GM12878 (cell line): Measurements from ENCODE around the gene SERPINE2. TPM values are rescaled to one million over a fixed set of nuclear protein-coding genes. Genes with fewer than 3 reads are reported as not detected.
A peak's percentile ranks its signal among the peaks of the same experiment; 100 is the strongest.

ENCODE experiments used
- ATAC-seq: fragments of 200-7000 bp; cut with Tn5 transposase; 3 replicates; pipeline ENCODE4 v1.9.1; 2020; ENCODE audit warnings: mild to moderate bottlenecking, moderate library complexity
- BruUV-seq: library from RNA; stranded (reverse); fragments of 400-500 nt; replicated peaks from 2 replicates; lab custom pipeline; 2021; lab: Mats Ljungman, UMichigan
- CTCF ChIA-PET: fragments of 300-600 bp; sonication (Branson Sonifier 250); formaldehyde crosslinking; extraction: SDS; loops from one replicate; lab custom pipeline; 2021; ENCODE audit warnings: inconsistent platforms; lab: Yijun Ruan, JAX
- POLR2A ChIA-PET: fragments of 350-600 bp; formaldehyde crosslinking; extraction: SDS; loops from one replicate; lab custom pipeline; 2021; ENCODE audit warnings: inconsistent platforms; lab: Charles Lee
- RAD21 ChIA-PET: fragments of 300-600 bp; sonication (Branson Sonifier 250); formaldehyde crosslinking; loops from one replicate; lab custom pipeline; 2023; ENCODE audit warnings: antibody characterized with exemption; ENCODE audit not compliant: unreplicated experiment; lab: Charles Lee
- SMC1A ChIA-PET: fragments of 300-600 bp; sonication (Branson Sonifier 250); formaldehyde crosslinking; loops from one replicate; lab custom pipeline; 2023; ENCODE audit not compliant: unreplicated experiment, uncharacterized antibody; lab: Charles Lee
- DNase-seq: peaks from one replicate; pipeline ENCODE4 v3.0.0-alpha.2; 2011; ENCODE audit warnings: low read depth, low spot score
- FAIRE-seq: peaks from 3 replicates; lab custom pipeline; 2011; peaks lifted over from hg19 to GRCh38; lab: Jason Lieb, UNC
- H2AFZ ChIP-seq: 2 replicates; pipeline ENCODE4 v1.6.0; 2011; ENCODE audit warnings: low read depth, low read length, control low read depth; ENCODE audit not compliant: control insufficient read depth
- H3K27ac ChIP-seq: 2 replicates; pipeline ENCODE4 v1.5.1; 2011; ENCODE audit warnings: control low read depth; ENCODE audit not compliant: control insufficient read depth, insufficient read depth
- H3K27me3 ChIP-seq, 2 experiments: replicated peaks in 1 of 2; 2 replicates each; pipeline versions ENCODE4 v1.6.0 to v1.6.1; 2011; ENCODE audit warnings: low read length in 1 of 2; ENCODE audit not compliant: control insufficient read depth in 2 of 2, insufficient read depth in 2 of 2
- H3K36me3 ChIP-seq, 2 experiments: 2 replicates each; pipeline ENCODE4 v1.5.1; 2011; ENCODE audit warnings: low read length in 1 of 2; ENCODE audit not compliant: control insufficient read depth in 2 of 2, insufficient read depth in 2 of 2
- H3K4me1 ChIP-seq: 2 replicates; pipeline ENCODE4 v1.6.1; 2011; ENCODE audit warnings: mild to moderate bottlenecking, low read length, moderate library complexity, mixed read lengths; ENCODE audit not compliant: control insufficient read depth, insufficient read depth
- H3K4me2 ChIP-seq: 2 replicates; pipeline ENCODE4 v1.6.0; 2011; ENCODE audit warnings: control low read depth; ENCODE audit not compliant: control insufficient read depth, insufficient read depth
- H3K4me3 ChIP-seq: fragments of 200-600 bp; sonication (generic); 2 replicates; pipeline ENCODE4 v1.5.1; 2016
- H3K79me2 ChIP-seq: 2 replicates; pipeline ENCODE4 v1.6.0; 2011; ENCODE audit warnings: low read length; ENCODE audit not compliant: control insufficient read depth, insufficient read depth
- H3K9ac ChIP-seq: 2 replicates; pipeline ENCODE4 v1.8.0; 2011; ENCODE audit warnings: low read length, control low read depth, mixed read lengths; ENCODE audit not compliant: control insufficient read depth, insufficient read depth
- H3K9me3 ChIP-seq: replicated peaks from 3 replicates; pipeline ENCODE4 v1.5.1; 2011; ENCODE audit warnings: mild to moderate bottlenecking, low read length; ENCODE audit not compliant: control insufficient read depth, insufficient read depth
- H4K20me1 ChIP-seq: 2 replicates; pipeline ENCODE4 v1.6.0; 2011; ENCODE audit not compliant: control insufficient read depth, insufficient read depth
- E2F4 ChIP-seq: IDR thresholded peaks from 2 replicates; pipeline ENCODE4 v1.6.1; 2012; ENCODE audit warnings: low read depth, low read length, improper control_type of control experiment
- EED ChIP-seq: sonication (generic); IDR thresholded peaks from 2 replicates; pipeline ENCODE4 v1.6.1; 2016; ENCODE audit warnings: antibody characterized with exemption, low read depth
- IKZF2 ChIP-seq, 2 experiments: fragments of 450-650 bp; IDR thresholded peaks; 2 replicates each; pipeline ENCODE4 v1.6.1; 2017; ENCODE audit warnings: mild to moderate bottlenecking in 2 of 2, moderate library complexity in 2 of 2
- IRF3 ChIP-seq: fragments of 450-650 bp; IDR thresholded peaks from 2 replicates; pipeline ENCODE4 v1.6.1; 2014; ENCODE audit warnings: mild to moderate bottlenecking
- IRF4 ChIP-seq: IDR thresholded peaks from 2 replicates; pipeline ENCODE4 v1.6.1; 2011; ENCODE audit warnings: low read depth, low read length
- KDM1A ChIP-seq: fragments of 200-600 bp; sonication (generic); IDR thresholded peaks from 2 replicates; pipeline ENCODE4 v1.6.1; 2016; ENCODE audit warnings: borderline replicate concordance
- MEF2A ChIP-seq: IDR thresholded peaks from 2 replicates; pipeline ENCODE4 v1.6.1; 2011; ENCODE audit warnings: low read depth, mild to moderate bottlenecking, low read length, moderate library complexity; ENCODE audit not compliant: insufficient read depth
- NFIC ChIP-seq: IDR thresholded peaks from 2 replicates; pipeline ENCODE4 v1.6.1; 2012; ENCODE audit warnings: low read depth, mild to moderate bottlenecking, inconsistent platforms, low read length, moderate library complexity
- NFXL1 ChIP-seq: fragments of 450-650 bp; IDR thresholded peaks from 2 replicates; pipeline ENCODE4 v1.6.1; 2017; ENCODE audit warnings: antibody characterized with exemption, mild to moderate bottlenecking, borderline replicate concordance
- RAD51 ChIP-seq: fragments of 450-650 bp; IDR thresholded peaks from 2 replicates; pipeline ENCODE4 v1.6.1; 2016; ENCODE audit warnings: moderate library complexity, mild to moderate bottlenecking, inconsistent platforms
- SIN3A ChIP-seq: IDR thresholded peaks from 2 replicates; pipeline ENCODE4 v1.6.1; 2012; ENCODE audit warnings: low read depth, low read length, improper control_type of control experiment
- SKIL ChIP-seq: fragments of 450-650 bp; IDR thresholded peaks from 2 replicates; pipeline ENCODE4 v1.6.1; 2017; ENCODE audit warnings: mild to moderate bottlenecking, low read depth, inconsistent platforms; ENCODE audit not compliant: poor library complexity, severe bottlenecking
- SUPT20H ChIP-seq: IDR thresholded peaks from 2 replicates; pipeline ENCODE4 v1.6.1; 2011; ENCODE audit warnings: low read depth, mild to moderate bottlenecking, low read length, moderate library complexity, borderline replicate concordance; ENCODE audit not compliant: control insufficient read depth
- SUZ12 ChIP-seq: fragments of 200-600 bp; sonication (generic); IDR thresholded peaks from one replicate; pipeline ENCODE4 v1.6.1; 2018; ENCODE audit warnings: antibody characterized with exemption, mild to moderate bottlenecking; ENCODE audit not compliant: unreplicated experiment
- TARDBP ChIP-seq: IDR thresholded peaks from 2 replicates; pipeline ENCODE4 v1.6.1; 2016; ENCODE audit warnings: borderline replicate concordance
- ZBTB11 ChIP-seq: fragments of 450-650 bp; formaldehyde crosslinking; IDR thresholded peaks from 2 replicates; pipeline ENCODE4 v1.5.0; 2022; ENCODE audit warnings: mild to moderate bottlenecking, missing genetic modification characterization
- WGBS: methylation state at CpG from one replicate; pipeline ENCODE4 v1.1.6; 2016; ENCODE audit warnings: low lambda C conversion rate; ENCODE audit not compliant: insufficient replicate concordance, insufficient coverage; ENCODE audit errors: missing lambda C conversion rate; 5-methylcytosine and 5-hydroxymethylcytosine counted together
- in situ Hi-C: fragments of 300-500 bp; cut with MboI; formaldehyde crosslinking; loops from 9 replicates; pipeline ENCODE4 v1.14.3; 2018; ENCODE audit warnings: mixed read lengths
- intact Hi-C: fragments of 100-400 bp; cut with micrococcal nuclease; formaldehyde crosslinking; loops from one replicate; pipeline ENCODE4 v1.14.2; 2022; ENCODE audit not compliant: unreplicated experiment
- polyA plus RNA-seq, 11 experiments: library from polyadenylated mRNA; depleted of rRNA in 4 of 11; unstranded in 6 of 11; stranded (reverse) in 5 of 11; fragments of >200 nt; fragmentation: Nextera tagmentation in 4 of 11; fragmentation: Illumina TruSeq in 1 of 11; extraction: Ambion mirVana in 4 of 11; extraction: Trizol in 1 of 11; gene quantifications; 1 replicate in 1 of 11; 2 replicates in 10 of 11; pipeline versions ENCODE4 v1.2.1 to v1.2.3, GENCODE V29; 2011 to 2016; ENCODE audit warnings: inconsistent platforms in 2 of 11, missing spikeins in 2 of 11, low read depth in 1 of 11
- total RNA-seq, 4 experiments: library from RNA; depleted of rRNA in 3 of 4; stranded (reverse); fragments of >200 nt in 3 of 4; fragmentation: Illumina TruSeq in 1 of 4; extraction: Trizol in 1 of 4; gene quantifications; 2 replicates each; pipeline versions ENCODE4 v1.2.1 to v1.2.3, GENCODE V29; 2013 to 2021

SERPINE2 gene
- total and polyA plus RNA-seq, 10 of the 15 experiments (the other 5 are each of a cell fraction or from before 2014, with no cell fraction given), result 0.18 to 1.7 (median 0.39) TPM

- H4K20me1 ChIP-seq, result no peaks in the 10 kb centered on the region
- H3K4me1 ChIP-seq, result peaks cover 10% of the 10 kb centered on the region
- H3K4me2 ChIP-seq, result peak overlapping the region; percentile 88
- H3K9me3 ChIP-seq, result no peaks in the 10 kb centered on the region; the same call in 1 of the 3 replicates
- H2AFZ ChIP-seq, result no peak overlapping the region
- ATAC-seq (no peak), DNase-seq (no peak), FAIRE-seq (no peak)
- H3K79me2 ChIP-seq, result peaks cover 45% of the 10 kb centered on the region
- POLR2A ChIA-PET, result interaction anchor here (0.9 to 1.1 kb wide), 2 partner anchors 11 to 47 kb away, joined by 3 to 7 read pairs; no protein-coding TSS in a partner anchor
- SMC1A ChIA-PET, result interaction anchor here (0.9 to 1.3 kb wide), 4 partner anchors 11 to 49 kb away, joined by 4 to 7 read pairs (median 6); partner anchors contain the start of gene MRPL44
- H3K27me3 ChIP-seq, result no peaks in the 10 kb centered on the region
- peak overlapping the region; percentile 76; the same call in 1 of the 2 replicates for H3K27ac ChIP-seq
- in situ Hi-C loops (no loop called here), intact Hi-C loops (loop anchor here (2.0 to 5.0 kb wide), 2 partner anchors 47 to 106 kb away; partner anchors contain the start of gene AP1S3)
- CTCF ChIA-PET, result interaction anchor here (0.6 to 1.3 kb wide), 7 partner anchors 12 to 543 kb away, joined by 3 to 9 read pairs (median 4); no protein-coding TSS in a partner anchor
- no TSS peak for BruUV-seq
- H3K36me3 ChIP-seq, result no peaks in the 10 kb centered on the region
- WGBS, result 46% methylated on average over 7 of the region's 7 CpGs
- H3K9ac ChIP-seq, result peak overlapping the region; percentile 75
- RAD21 ChIA-PET, result interaction anchor here (0.7 to 1.1 kb wide), 3 partner anchors 17 to 48 kb away, joined by 4 read pairs; no protein-coding TSS in a partner anchor
- H3K4me3 ChIP-seq, result peak overlapping the region; percentile 75
- no peak for TF ChIP-seq KDM1A
- TF ChIP-seq SIN3A, result no peak
- no peak for TF ChIP-seq SUZ12
- no peak for TF ChIP-seq TARDBP
- no peak for TF ChIP-seq SKIL
- TF ChIP-seq MEF2A, result no peak
- TF ChIP-seq IKZF2 (IDR thresholded peaks at IDR 0.05), result no peak
- TF ChIP-seq RAD51, result no peak
- no peak for TF ChIP-seq NFXL1
- no peak for TF ChIP-seq IRF3
- TF ChIP-seq E2F4, result no peak
- TF ChIP-seq IRF4, result no peak
- no peak for TF ChIP-seq NFIC
- TF ChIP-seq SUPT20H, result no peak
- no peak for TF ChIP-seq ZBTB11 (CRISPR knock-in tag)
- no peak for TF ChIP-seq EED
Measured at GRCh38 chr2:223943561-223944008, 95.5 kb downstream of the SERPINE2 start.
